ENCODE data around the gene MDP1. TPM values are rescaled to one million over a fixed set of nuclear protein-coding genes. Genes with fewer than 3 reads are reported as not detected.

The MDP1 gene
- total and polyA plus RNA-seq, 2 experiments from 2014 or later: 9.8 to 31.1 TPM

DNA sequence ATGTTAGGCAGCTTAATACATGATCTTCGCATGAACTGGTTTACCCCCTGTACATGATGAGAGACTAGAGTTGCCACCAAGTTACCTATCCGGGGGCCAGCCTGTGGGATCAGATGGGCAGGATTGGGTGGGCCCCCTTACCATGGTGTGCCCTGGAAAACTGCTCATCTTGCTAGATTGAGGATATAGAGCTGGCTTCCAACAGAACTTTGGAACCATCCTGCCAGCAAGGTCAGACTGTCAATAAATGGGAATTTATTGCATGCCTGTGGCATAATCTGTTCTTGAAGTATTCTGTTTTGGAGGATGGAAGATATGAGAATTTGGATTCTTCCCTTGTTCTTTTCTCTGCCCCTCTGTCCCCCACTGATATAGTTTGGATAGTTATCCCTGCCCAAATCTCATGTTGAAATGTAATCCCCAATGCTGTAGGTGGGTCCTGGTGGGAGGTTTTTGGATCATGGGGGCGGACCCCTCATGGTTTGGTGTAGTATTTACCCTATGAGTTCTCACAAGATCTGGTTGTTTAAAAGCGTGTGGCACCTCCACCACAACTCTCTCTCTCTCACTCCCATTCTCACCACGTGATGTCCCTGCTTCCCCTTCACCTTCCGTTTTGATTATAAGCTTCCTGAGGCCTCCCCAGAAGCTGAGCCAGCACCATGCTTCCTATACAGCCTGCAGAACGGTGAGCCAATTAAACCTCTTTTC, 16.9 kb downstream of the MDP1 start (continued):
- TF ChIP-seq, protein P1, sequence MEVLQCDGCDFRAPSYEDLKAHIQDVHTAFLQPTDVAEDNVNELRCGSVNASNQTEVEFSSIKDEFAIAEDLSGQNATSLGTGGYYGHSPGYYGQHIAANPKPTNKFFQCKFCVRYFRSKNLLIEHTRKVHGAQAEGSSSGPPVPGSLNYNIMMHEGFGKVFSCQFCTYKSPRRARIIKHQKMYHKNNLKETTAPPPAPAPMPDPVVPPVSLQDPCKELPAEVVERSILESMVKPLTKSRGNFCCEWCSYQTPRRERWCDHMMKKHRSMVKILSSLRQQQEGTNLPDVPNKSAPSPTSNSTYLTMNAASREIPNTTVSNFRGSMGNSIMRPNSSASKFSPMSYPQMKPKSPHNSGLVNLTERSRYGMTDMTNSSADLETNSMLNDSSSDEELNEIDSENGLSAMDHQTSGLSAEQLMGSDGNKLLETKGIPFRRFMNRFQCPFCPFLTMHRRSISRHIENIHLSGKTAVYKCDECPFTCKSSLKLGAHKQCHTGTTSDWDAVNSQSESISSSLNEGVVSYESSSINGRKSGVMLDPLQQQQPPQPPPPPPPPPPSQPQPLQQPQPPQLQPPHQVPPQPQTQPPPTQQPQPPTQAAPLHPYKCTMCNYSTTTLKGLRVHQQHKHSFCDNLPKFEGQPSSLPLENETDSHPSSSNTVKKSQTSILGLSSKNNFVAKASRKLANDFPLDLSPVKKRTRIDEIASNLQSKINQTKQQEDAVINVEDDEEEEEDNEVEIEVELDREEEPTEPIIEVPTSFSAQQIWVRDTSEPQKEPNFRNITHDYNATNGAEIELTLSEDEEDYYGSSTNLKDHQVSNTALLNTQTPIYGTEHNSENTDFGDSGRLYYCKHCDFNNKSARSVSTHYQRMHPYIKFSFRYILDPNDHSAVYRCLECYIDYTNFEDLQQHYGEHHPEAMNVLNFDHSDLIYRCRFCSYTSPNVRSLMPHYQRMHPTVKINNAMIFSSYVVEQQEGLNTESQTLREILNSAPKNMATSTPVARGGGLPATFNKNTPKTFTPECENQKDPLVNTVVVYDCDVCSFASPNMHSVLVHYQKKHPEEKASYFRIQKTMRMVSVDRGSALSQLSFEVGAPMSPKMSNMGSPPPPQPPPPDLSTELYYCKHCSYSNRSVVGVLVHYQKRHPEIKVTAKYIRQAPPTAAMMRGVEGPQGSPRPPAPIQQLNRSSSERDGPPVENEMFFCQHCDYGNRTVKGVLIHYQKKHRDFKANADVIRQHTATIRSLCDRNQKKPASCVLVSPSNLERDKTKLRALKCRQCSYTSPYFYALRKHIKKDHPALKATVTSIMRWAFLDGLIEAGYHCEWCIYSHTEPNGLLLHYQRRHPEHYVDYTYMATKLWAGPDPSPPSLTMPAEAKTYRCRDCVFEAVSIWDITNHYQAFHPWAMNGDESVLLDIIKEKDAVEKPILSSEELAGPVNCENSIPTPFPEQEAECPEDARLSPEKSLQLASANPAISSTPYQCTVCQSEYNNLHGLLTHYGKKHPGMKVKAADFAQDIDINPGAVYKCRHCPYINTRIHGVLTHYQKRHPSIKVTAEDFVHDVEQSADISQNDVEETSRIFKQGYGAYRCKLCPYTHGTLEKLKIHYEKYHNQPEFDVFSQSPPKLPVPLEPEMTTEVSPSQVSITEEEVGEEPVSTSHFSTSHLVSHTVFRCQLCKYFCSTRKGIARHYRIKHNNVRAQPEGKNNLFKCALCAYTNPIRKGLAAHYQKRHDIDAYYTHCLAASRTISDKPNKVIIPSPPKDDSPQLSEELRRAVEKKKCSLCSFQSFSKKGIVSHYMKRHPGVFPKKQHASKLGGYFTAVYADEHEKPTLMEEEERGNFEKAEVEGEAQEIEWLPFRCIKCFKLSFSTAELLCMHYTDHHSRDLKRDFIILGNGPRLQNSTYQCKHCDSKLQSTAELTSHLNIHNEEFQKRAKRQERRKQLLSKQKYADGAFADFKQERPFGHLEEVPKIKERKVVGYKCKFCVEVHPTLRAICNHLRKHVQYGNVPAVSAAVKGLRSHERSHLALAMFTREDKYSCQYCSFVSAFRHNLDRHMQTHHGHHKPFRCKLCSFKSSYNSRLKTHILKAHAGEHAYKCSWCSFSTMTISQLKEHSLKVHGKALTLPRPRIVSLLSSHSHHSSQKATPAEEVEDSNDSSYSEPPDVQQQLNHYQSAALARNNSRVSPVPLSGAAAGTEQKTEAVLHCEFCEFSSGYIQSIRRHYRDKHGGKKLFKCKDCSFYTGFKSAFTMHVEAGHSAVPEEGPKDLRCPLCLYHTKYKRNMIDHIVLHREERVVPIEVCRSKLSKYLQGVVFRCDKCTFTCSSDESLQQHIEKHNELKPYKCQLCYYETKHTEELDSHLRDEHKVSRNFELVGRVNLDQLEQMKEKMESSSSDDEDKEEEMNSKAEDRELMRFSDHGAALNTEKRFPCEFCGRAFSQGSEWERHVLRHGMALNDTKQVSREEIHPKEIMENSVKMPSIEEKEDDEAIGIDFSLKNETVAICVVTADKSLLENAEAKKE (CRISPR knock-in tag; IDR thresholded peaks at IDR 0.05): no peak
- no peak for TF ChIP-seq NANOG (IDR thresholded peaks at IDR 0.05; ENCODE audit: borderline replicate concordance)
- TF ChIP-seq JUNB (IDR thresholded peaks at IDR 0.05; ENCODE audit: unreplicated experiment): no peak
- TF ChIP-seq, protein P2, sequence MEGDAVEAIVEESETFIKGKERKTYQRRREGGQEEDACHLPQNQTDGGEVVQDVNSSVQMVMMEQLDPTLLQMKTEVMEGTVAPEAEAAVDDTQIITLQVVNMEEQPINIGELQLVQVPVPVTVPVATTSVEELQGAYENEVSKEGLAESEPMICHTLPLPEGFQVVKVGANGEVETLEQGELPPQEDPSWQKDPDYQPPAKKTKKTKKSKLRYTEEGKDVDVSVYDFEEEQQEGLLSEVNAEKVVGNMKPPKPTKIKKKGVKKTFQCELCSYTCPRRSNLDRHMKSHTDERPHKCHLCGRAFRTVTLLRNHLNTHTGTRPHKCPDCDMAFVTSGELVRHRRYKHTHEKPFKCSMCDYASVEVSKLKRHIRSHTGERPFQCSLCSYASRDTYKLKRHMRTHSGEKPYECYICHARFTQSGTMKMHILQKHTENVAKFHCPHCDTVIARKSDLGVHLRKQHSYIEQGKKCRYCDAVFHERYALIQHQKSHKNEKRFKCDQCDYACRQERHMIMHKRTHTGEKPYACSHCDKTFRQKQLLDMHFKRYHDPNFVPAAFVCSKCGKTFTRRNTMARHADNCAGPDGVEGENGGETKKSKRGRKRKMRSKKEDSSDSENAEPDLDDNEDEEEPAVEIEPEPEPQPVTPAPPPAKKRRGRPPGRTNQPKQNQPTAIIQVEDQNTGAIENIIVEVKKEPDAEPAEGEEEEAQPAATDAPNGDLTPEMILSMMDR (conservative IDR thresholded peaks at IDR 0.05; ENCODE audit: low read depth in 2 of 2): no peak
- TF ChIP-seq CREB1 (CRISPR knock-in tag; IDR thresholded peaks at IDR 0.05; ENCODE audit: low read depth): no peak

DNA sequence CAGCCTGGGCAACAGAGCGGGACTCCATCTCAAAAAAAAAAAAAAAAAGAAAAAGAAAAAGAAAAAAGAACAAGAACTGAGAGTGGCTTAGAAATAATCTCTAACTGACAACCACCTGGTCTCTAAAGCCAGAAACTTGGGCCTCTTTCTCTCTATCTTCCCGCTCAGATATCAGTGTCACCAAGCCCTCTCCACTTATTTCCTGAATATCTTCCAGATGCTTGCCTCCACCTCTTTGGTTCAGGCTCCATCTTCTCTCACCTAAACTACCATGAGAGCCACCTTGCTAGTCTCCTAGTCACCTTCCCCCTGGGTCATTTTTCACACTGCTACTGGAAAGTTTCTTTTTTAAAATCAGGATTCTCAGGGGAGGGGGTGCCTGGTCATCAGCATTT, 18.8 kb downstream of the MDP1 start:
- peaks cover 31% of the 10 kb centered on the region for H3K4me1 Mint-ChIP-seq
- Histone ChIP-seq H3K79me2 (replicated peaks; ENCODE audit: insufficient read depth) (0 out of 2 replicates have a peak, but pooled peaks cover 6% of the 10 kb centered on the region), H3F3A (replicated peaks; ENCODE audit: low read depth) (peaks cover 22% of the 10 kb centered on the region), H3K4me2 (peak overlapping the region; percentile 90), H3K9me2 (ENCODE audit: insufficient read depth) (no peaks in the 10 kb centered on the region), H2AFZ (no peak overlapping the region), H4K20me1 (replicated peaks; ENCODE audit: insufficient read depth) (no peaks in the 10 kb centered on the region; the same call in 1 of the 2 replicates), H3K36me3 (ENCODE audit: insufficient read depth) (0 out of 2 replicates have a peak, but pooled peaks cover 10% of the 10 kb centered on the region), H3K27ac (ENCODE audit: low read depth) (no peak overlapping the region), H3K27me3 (ENCODE audit: insufficient read depth) (no peaks in the 10 kb centered on the region), H3K4me1 (ENCODE audit: insufficient read depth) (peaks cover 6% of the 10 kb centered on the region; the same call in 1 of the 2 replicates), H3K4me3 (peak overlapping the region; percentile 95; the same call in 1 of the 2 replicates)
- H3K27me3 Mint-ChIP-seq (ENCODE audit: insufficient read depth, low read depth, poor library complexity): peaks cover 22% of the 10 kb centered on the region
- DNase-seq (ENCODE audit: low spot score) (no peak), ATAC-seq (no peak)
- peak overlapping the region; percentile 91 for H3K4me3 Mint-ChIP-seq
- no peak overlapping the region for H3K27ac Mint-ChIP-seq
- peaks cover 59% of the 10 kb centered on the region for H3K36me3 Mint-ChIP-seq (ENCODE audit: low read depth)
- H3K9me3 Mint-ChIP-seq: peaks cover 28% of the 10 kb centered on the region
- TF ChIP-seq NANOG (IDR thresholded peaks at IDR 0.05; ENCODE audit: borderline replicate concordance) (no peak), ZNF331 (CRISPR knock-in tag; IDR thresholded peaks at IDR 0.05; ENCODE audit: low read depth) (no peak), JUNB (IDR thresholded peaks at IDR 0.05; ENCODE audit: unreplicated experiment) (no peak), EZH2 (IDR thresholded peaks at IDR 0.05; ENCODE audit: low read depth, unreplicated experiment) (no peak)
- TF ChIP-seq, protein P3, sequence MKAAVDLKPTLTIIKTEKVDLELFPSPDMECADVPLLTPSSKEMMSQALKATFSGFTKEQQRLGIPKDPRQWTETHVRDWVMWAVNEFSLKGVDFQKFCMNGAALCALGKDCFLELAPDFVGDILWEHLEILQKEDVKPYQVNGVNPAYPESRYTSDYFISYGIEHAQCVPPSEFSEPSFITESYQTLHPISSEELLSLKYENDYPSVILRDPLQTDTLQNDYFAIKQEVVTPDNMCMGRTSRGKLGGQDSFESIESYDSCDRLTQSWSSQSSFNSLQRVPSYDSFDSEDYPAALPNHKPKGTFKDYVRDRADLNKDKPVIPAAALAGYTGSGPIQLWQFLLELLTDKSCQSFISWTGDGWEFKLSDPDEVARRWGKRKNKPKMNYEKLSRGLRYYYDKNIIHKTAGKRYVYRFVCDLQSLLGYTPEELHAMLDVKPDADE (IDR thresholded peaks at IDR 0.05): no peak
